ENCODE results near the gene SRC. TPM values are rescaled to one million over a fixed set of nuclear protein-coding genes. Genes with fewer than 3 reads are reported as not detected.

The SRC gene
- total and polyA plus RNA-seq, 2 experiments from 2014 or later: 8.0 to 25.9 TPM

- Histone ChIP-seq H3K4me1 (ENCODE audit: insufficient read depth) (peaks cover 28% of the 10 kb centered on the region), H3K36me3 (ENCODE audit: insufficient read depth) (no peaks in the 10 kb centered on the region), H2AFZ (no peak overlapping the region), H3K4me2 (no peak overlapping the region), H4K20me1 (replicated peaks; ENCODE audit: insufficient read depth) (no peaks in the 10 kb centered on the region), H3K79me2 (replicated peaks; ENCODE audit: insufficient read depth) (no peaks in the 10 kb centered on the region), H3K4me3 (no peak overlapping the region), H3K9me2 (ENCODE audit: insufficient read depth) (no peaks in the 10 kb centered on the region), H3F3A (replicated peaks; ENCODE audit: low read depth) (no peaks in the 10 kb centered on the region; the same call in 1 of the 2 replicates), H3K27me3 (ENCODE audit: insufficient read depth) (peaks cover 6% of the 10 kb centered on the region; the same call in 1 of the 2 replicates), H3K27ac (ENCODE audit: low read depth) (no peak overlapping the region)
- H3K27me3 Mint-ChIP-seq (ENCODE audit: insufficient read depth, low read depth, poor library complexity): peaks cover 28% of the 10 kb centered on the region
- no peak overlapping the region for H3K27ac Mint-ChIP-seq
- no peak overlapping the region for H3K4me3 Mint-ChIP-seq
- DNase-seq (ENCODE audit: low spot score) (no peak), ATAC-seq (no peak)
- no peaks in the 10 kb centered on the region; the same call in 2 of the 3 replicates for H3K36me3 Mint-ChIP-seq (ENCODE audit: low read depth)
- H3K4me1 Mint-ChIP-seq: peaks cover 48% of the 10 kb centered on the region
- no peak for TF ChIP-seq POLR2AphosphoS5 (IDR thresholded peaks at IDR 0.05; ENCODE audit: low read depth)
- no peaks in the 10 kb centered on the region for H3K9me3 Mint-ChIP-seq
Observed at GRCh38 chr20:37419307-37419706, 73.4 kb downstream of the SRC start.

- no peak overlapping the region for H3K4me2 ChIP-seq
- Mint-ChIP-seq H3K27ac (no peak overlapping the region), H3K9me3 (no peaks in the 10 kb centered on the region), H3K27me3 (ENCODE audit: insufficient read depth, low read depth, poor library complexity) (peaks cover 22% of the 10 kb centered on the region), H3K4me1 (peaks cover 48% of the 10 kb centered on the region), H3K36me3 (ENCODE audit: low read depth) (no peaks in the 10 kb centered on the region; the same call in 2 of the 3 replicates), H3K4me3 (no peak overlapping the region)
- H3K9me2 ChIP-seq (ENCODE audit: insufficient read depth): no peaks in the 10 kb centered on the region
- no peaks in the 10 kb centered on the region for H3K79me2 ChIP-seq (replicated peaks; ENCODE audit: insufficient read depth)
- H4K20me1 ChIP-seq (replicated peaks; ENCODE audit: insufficient read depth): no peaks in the 10 kb centered on the region
- H3K4me3 ChIP-seq: no peak overlapping the region
- no peak overlapping the region for H2AFZ ChIP-seq
- peaks cover 21% of the 10 kb centered on the region for H3K4me1 ChIP-seq (ENCODE audit: insufficient read depth)
- ATAC-seq (no peak), DNase-seq (ENCODE audit: low spot score) (no peak)
- no peak overlapping the region for H3K27ac ChIP-seq (ENCODE audit: low read depth)
- no peaks in the 10 kb centered on the region; the same call in 1 of the 2 replicates for H3F3A ChIP-seq (replicated peaks; ENCODE audit: low read depth)
- no peaks in the 10 kb centered on the region for H3K36me3 ChIP-seq (ENCODE audit: insufficient read depth)
- peaks cover 3% of the 10 kb centered on the region; the same call in 1 of the 2 replicates for H3K27me3 ChIP-seq (ENCODE audit: insufficient read depth)
- no peak for TF ChIP-seq CREB1 (CRISPR knock-in tag; IDR thresholded peaks at IDR 0.05; ENCODE audit: low read depth)
- TF ChIP-seq ZNF331 (CRISPR knock-in tag; IDR thresholded peaks at IDR 0.05; ENCODE audit: low read depth): no peak
- no peak for TF ChIP-seq ETS1 (IDR thresholded peaks at IDR 0.05)
- TF ChIP-seq STAT1 (IDR thresholded peaks at IDR 0.05; ENCODE audit: unreplicated experiment): no peak
- no peak for TF ChIP-seq POLR2AphosphoS5 (IDR thresholded peaks at IDR 0.05; ENCODE audit: low read depth)
- TF ChIP-seq ZNF462 (CRISPR knock-in tag; IDR thresholded peaks at IDR 0.05): no peak
- no peak for TF ChIP-seq CTCF (conservative IDR thresholded peaks at IDR 0.05; ENCODE audit: low read depth in 2 of 2)
- TF ChIP-seq NANOG (IDR thresholded peaks at IDR 0.05; ENCODE audit: borderline replicate concordance): no peak
- no peak for TF ChIP-seq JUNB (IDR thresholded peaks at IDR 0.05; ENCODE audit: unreplicated experiment)
- TF ChIP-seq ZNF114 (CRISPR knock-in tag; IDR thresholded peaks at IDR 0.05): no peak
Observed at GRCh38 chr20:37419774-37420542, 74.0 kb downstream of the SRC start.
